Fibroblast of the aortic adventitia (primary cell): ENCODE measurements around the gene SEMA3A. TPM values are rescaled to one million over a fixed set of nuclear protein-coding genes. Genes with fewer than 3 reads are reported as not detected.
A peak's percentile ranks its signal among the peaks of the same experiment; 100 is the strongest.

Source experiments
- DNase-seq: peaks from one replicate; pipeline ENCODE4 v3.0.0-alpha.2; 2010; ENCODE audit warnings: low read depth
- H3K4me3 ChIP-seq: 2 replicates; pipeline ENCODE4 v1.5.1; 2011; ENCODE audit warnings: low read depth, mild to moderate bottlenecking, control low read depth, low read length, moderate library complexity
- total RNA-seq: library from RNA; depleted of rRNA; stranded (reverse); fragments of >200 nt; gene quantifications from 2 replicates; pipeline ENCODE4 v1.2.3, GENCODE V29; 2012; ENCODE audit warnings: low replicate concordance
- TF ChIP-seq, protein P1 (sequence below): IDR thresholded peaks from 2 replicates; pipeline ENCODE4 v1.5.1; 2011; ENCODE audit warnings: mild to moderate bottlenecking, low read length, control low read depth, inconsistent platforms; ENCODE audit not compliant: insufficient read depth

The SEMA3A gene
- total RNA-seq, 1 donor = 118 TPM

DNA sequence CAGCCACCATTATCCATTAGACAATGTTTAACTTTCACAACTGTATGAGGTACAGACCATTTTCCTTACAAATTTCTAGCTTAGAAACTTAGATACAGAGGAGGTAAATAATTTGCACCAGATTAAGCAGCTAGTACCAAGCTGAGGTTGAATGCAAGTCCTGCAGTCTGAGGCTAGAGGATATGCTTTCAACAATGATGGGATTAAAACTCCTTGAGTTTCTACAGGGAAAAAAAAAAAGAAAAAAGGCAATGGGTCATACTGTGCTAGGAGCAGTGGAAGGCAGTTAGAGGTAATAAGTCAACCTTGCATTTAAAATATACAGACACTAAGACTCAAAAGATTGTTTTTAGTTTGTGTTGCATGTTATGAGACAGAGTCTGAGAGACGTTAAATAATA is 86.5 kb downstream of the SEMA3A start:
- TF ChIP-seq, protein P1, sequence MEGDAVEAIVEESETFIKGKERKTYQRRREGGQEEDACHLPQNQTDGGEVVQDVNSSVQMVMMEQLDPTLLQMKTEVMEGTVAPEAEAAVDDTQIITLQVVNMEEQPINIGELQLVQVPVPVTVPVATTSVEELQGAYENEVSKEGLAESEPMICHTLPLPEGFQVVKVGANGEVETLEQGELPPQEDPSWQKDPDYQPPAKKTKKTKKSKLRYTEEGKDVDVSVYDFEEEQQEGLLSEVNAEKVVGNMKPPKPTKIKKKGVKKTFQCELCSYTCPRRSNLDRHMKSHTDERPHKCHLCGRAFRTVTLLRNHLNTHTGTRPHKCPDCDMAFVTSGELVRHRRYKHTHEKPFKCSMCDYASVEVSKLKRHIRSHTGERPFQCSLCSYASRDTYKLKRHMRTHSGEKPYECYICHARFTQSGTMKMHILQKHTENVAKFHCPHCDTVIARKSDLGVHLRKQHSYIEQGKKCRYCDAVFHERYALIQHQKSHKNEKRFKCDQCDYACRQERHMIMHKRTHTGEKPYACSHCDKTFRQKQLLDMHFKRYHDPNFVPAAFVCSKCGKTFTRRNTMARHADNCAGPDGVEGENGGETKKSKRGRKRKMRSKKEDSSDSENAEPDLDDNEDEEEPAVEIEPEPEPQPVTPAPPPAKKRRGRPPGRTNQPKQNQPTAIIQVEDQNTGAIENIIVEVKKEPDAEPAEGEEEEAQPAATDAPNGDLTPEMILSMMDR = no peak
- DNase-seq = no peak
- no peak overlapping the region for H3K4me3 ChIP-seq

DNA sequence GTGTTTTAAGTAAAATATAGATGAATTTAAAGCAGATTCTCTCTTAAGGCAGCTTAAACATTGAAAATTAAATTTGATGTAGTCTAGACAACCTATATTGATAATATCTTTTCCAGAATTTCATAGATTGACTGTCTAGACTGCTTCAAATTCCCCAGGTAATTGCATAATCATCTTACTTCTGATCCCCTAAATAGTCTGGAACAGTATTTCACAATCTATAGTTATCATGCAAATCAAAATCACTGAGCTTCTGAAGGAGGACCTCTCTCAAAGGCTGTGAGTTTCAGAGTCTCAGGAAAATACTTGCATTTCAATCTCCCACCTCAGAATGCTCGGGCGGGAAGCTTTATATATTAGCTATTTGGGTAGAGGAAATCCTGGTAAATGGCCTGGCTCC is 87.3 kb downstream of the SEMA3A start:
- DNase-seq = no peak
- TF ChIP-seq, protein P1 = no peak
- no peak overlapping the region for H3K4me3 ChIP-seq

DNA sequence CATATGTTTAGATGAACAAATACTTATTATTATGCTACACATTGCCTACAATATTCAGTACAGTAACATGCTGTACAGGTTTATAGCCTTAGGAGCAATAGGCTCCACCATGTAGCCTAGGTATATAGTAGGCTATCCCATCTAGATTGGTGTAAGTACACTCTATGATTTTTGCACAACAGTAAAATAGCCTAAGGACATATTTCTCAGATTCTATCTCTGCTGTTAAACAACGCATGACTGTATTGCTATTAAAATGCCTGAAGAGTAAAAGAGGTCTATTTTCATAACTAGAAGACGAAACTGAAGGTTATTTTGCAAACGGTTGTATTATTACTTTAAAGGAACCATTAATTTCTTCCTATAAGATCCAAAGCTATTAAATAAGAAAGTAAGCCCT is 88.3 kb downstream of the SEMA3A start:
- DNase-seq = no peak
- H3K4me3 ChIP-seq = no peak overlapping the region
- TF ChIP-seq, protein P1 = no peak

DNA sequence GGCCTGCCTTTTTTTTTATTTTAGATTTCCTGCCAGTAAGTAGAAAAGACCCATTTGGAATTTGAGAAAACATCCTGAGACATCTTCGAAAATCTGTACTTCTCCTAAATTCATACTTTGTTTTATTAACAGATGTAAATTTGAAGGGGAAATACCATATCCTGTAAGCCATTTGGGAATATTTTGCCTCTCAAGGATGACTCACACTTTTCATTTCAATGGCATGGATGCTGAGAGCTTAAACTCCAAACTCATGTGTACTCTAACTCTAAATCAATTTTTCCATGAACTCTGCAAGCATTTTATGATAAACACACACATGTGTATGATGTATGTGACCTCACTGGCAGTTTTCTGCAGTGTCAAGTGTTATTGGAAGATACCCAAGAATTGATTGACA is 89.0 kb downstream of the SEMA3A start:
- TF ChIP-seq, protein P1 = no peak
- DNase-seq = peak; percentile 68
- H3K4me3 ChIP-seq = no peak overlapping the region

DNA sequence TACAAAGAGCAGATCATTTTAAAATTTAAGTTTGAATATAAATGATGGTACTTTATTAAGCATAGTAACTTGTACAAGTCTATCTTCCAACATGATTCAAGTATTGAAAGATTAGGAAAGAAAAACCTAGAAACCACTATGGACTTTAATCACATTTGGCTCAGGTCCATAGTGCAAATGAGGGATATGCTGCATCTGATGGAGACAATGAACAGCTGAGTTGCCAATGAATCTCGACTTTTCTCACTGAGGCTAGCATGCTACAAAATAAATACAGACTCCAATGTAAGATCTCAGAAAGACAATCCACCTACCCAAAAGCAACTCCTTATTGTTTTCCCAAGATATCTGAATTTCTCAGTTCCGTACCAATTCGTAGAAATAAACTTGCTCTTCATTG is 89.8 kb downstream of the SEMA3A start:
- TF ChIP-seq, protein P1 = no peak
- no peak for DNase-seq
- no peak overlapping the region for H3K4me3 ChIP-seq

DNA sequence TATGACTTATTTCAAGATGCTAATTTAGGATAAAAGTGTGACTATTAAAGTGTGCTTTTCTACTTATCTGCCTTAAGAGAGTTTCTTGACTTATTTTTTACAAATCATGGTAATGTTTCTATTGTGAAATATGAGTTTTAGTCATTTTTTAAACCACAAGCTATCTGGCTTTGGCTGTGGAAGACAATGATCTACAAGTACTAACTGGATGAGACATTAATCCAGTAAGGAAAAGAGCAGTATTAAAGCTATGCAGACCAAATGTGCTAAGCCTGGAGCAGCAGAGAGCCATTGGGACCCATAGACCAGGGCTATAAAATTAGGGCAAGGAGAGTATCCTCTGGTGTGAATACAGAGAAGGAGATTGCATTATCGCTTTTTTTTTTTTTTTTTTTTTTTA is 92.4 kb downstream of the SEMA3A start:
- TF ChIP-seq, protein P1 = no peak
- DNase-seq = peak; percentile 76
- no peak overlapping the region for H3K4me3 ChIP-seq

DNA sequence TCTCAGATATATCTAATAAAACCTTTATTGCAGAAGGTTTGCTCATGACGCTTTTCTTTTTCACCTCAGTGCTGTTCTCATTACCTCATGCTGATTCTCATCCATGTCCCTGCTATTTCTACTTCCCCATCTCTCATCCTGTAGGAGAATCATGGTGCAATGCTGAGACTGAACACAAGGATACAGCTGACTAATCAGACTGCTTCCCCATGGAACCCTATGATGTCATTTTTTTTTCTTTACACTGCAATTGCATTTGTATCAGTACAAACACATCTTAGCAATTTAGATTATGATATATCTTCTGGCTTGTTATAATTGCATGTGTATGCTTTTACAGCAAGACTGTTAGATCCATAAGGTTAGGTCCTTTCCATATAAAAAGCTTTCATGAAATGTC is 93.7 kb downstream of the SEMA3A start:
- peak; percentile 42 for DNase-seq
- H3K4me3 ChIP-seq = no peak overlapping the region
- TF ChIP-seq, protein P1 = peak; percentile 41
